Stimulated activated CD8-positive, alpha-beta memory T cell treated with anti-CD3 and anti-CD28 coated beads, Interleukin-15, amount 100 ng/mL, for 4 hours (primary cell): ENCODE measurements around the gene CHD9.
"Not testable (repeated sequence)": the region's sequence is repeated elsewhere in the genome, so short reads cannot be mapped to it uniquely, and the experiment has no call there.

ENCODE experiments used
- DNase-seq, 2 donors: peaks; one replicate each; pipeline ENCODE4 v3.0.0-alpha.2; 2020; ENCODE audit warnings: low read depth in 2 of 2

Gene CHD9

GRCh38 chr16:53282328-53282727 lies 227.5 kb downstream of the CHD9 start:
- no peak for DNase-seq

GRCh38 chr16:53282975-53283946 lies 228.5 kb downstream of the CHD9 start:
- DNase-seq, result no peak

- no peak for DNase-seq
Observed at GRCh38 chr16:53285236-53285635, 230.4 kb downstream of the CHD9 start.

- no peak for DNase-seq
Observed at GRCh38 chr16:53290520-53290919, 235.7 kb downstream of the CHD9 start.

- no peak for DNase-seq
Observed at GRCh38 chr16:53291757-53292392, 237.1 kb downstream of the CHD9 start.

GRCh38 chr16:53297477-53297876 lies 242.7 kb downstream of the CHD9 start:
- DNase-seq, result no peak

- no peak for DNase-seq
Observed at GRCh38 chr16:53304334-53304733, 249.5 kb downstream of the CHD9 start.

GRCh38 chr16:53305743-53306142 lies 251.0 kb downstream of the CHD9 start:
- DNase-seq, result no peak

- no peak for DNase-seq
Observed at GRCh38 chr16:53309457-53309856, 254.7 kb downstream of the CHD9 start.

- no peak for DNase-seq
Observed at GRCh38 chr16:53320992-53321391, 266.2 kb downstream of the CHD9 start.

GRCh38 chr16:53323924-53324323 lies 269.1 kb downstream of the CHD9 start:
- no peak for DNase-seq

GRCh38 chr16:53330991-53331390 lies 276.2 kb downstream of the CHD9 start:
- not testable (repeated sequence) for DNase-seq

- no peak for DNase-seq
Observed at GRCh38 chr16:53334581-53334980, 279.8 kb downstream of the CHD9 start.

- DNase-seq, result no peak
Observed at GRCh38 chr16:53337294-53337693, 282.5 kb downstream of the CHD9 start.

- no peak for DNase-seq
Observed at GRCh38 chr16:53341792-53342191, 287.0 kb downstream of the CHD9 start.

GRCh38 chr16:53355064-53355463 lies 300.3 kb downstream of the CHD9 start:
- DNase-seq, result no peak

- no peak for DNase-seq
Observed at GRCh38 chr16:53356478-53357207, 301.9 kb downstream of the CHD9 start.

- no peak for DNase-seq
Observed at GRCh38 chr16:53357208-53357586, 302.4 kb downstream of the CHD9 start.

GRCh38 chr16:53357955-53358354 lies 303.2 kb downstream of the CHD9 start:
- no peak for DNase-seq

- no peak for DNase-seq
Observed at GRCh38 chr16:53358884-53359283, 304.1 kb downstream of the CHD9 start.

- no peak for DNase-seq
Observed at GRCh38 chr16:53369921-53370320, 315.1 kb downstream of the CHD9 start.

- DNase-seq, result no peak
Observed at GRCh38 chr16:53370827-53371226, 316.0 kb downstream of the CHD9 start.
